CD4-positive, alpha-beta T cell (primary cell): ENCODE data around the gene NDP. TPM values are rescaled to one million over a fixed set of nuclear protein-coding genes. Genes with fewer than 3 reads are reported as not detected.
A peak's percentile ranks its signal among the peaks of the same experiment; 100 is the strongest.

Source experiments
- ATAC-seq: fragments of 200-7000 bp; cut with Tn5 transposase; one replicate; pipeline ENCODE4 v1.10.0; 2022; ENCODE audit warnings: mild to moderate bottlenecking; ENCODE audit not compliant: poor library complexity
- CTCF ChIA-PET: fragments of 350-600 bp; sonication (Branson Sonifier 250); formaldehyde crosslinking; loops from one replicate; lab custom pipeline; 2021; ENCODE audit warnings: antibody characterized with exemption, inconsistent platforms; lab: Charles Lee
- POLR2A ChIA-PET: fragments of 350-600 bp; sonication (Branson Sonifier 250); formaldehyde crosslinking; loops from one replicate; lab custom pipeline; 2021; ENCODE audit warnings: antibody characterized with exemption, inconsistent platforms; lab: Charles Lee
- DNase-seq, 14 experiments: peaks; one replicate each; pipeline ENCODE4 v3.0.0-alpha.2; 2013 to 2020; ENCODE audit warnings: mixed read lengths in 2 of 14
- H3K27ac ChIP-seq, 2 donors: one replicate each; pipeline versions ENCODE4 v1.5.1 to v1.7.0; 2013; ENCODE audit warnings: low read length in 2 of 2, low read depth in 1 of 2, mild to moderate bottlenecking in 1 of 2
- H3K27me3 ChIP-seq, 2 experiments: 1 replicate in 1 of 2; 2 replicates in 1 of 2; pipeline versions ENCODE4 v1.6.1 to v1.7.0; 2013; ENCODE audit warnings: low read length in 2 of 2, control low read depth in 1 of 2, mild to moderate bottlenecking in 1 of 2, moderate library complexity in 1 of 2; ENCODE audit not compliant: insufficient read depth in 2 of 2, control insufficient read depth in 1 of 2
- H3K36me3 ChIP-seq: one replicate; pipeline ENCODE4 v1.6.1; 2013; ENCODE audit warnings: low read length, control low read depth; ENCODE audit not compliant: insufficient read depth
- H3K4me1 ChIP-seq: one replicate; pipeline ENCODE4 v1.6.1; 2013; ENCODE audit warnings: low read length, control low read depth; ENCODE audit not compliant: insufficient read depth
- H3K4me3 ChIP-seq: one replicate; pipeline ENCODE4 v1.5.1; 2013; ENCODE audit warnings: mild to moderate bottlenecking, low read length, moderate library complexity
- H3K9me3 ChIP-seq, 2 experiments: 1 replicate in 1 of 2; 2 replicates in 1 of 2; pipeline versions ENCODE4 v1.6.1 to v1.7.0; 2013; ENCODE audit warnings: low read length in 2 of 2, mild to moderate bottlenecking in 2 of 2, control low read depth in 1 of 2, moderate library complexity in 1 of 2; ENCODE audit not compliant: control insufficient read depth in 1 of 2, insufficient read depth in 1 of 2
- H3K27ac Mint-ChIP-seq: one replicate; pipeline ENCODE4 v1.8.0; 2020; ENCODE audit warnings: mixed read lengths
- H3K27me3 Mint-ChIP-seq: one replicate; pipeline ENCODE4 v1.8.0; 2021; ENCODE audit warnings: mixed read lengths
- H3K36me3 Mint-ChIP-seq: one replicate; pipeline ENCODE4 v1.8.0; 2021; ENCODE audit warnings: low read depth, mixed read lengths
- H3K4me1 Mint-ChIP-seq: one replicate; pipeline ENCODE4 v1.8.0; 2021; ENCODE audit warnings: low read depth, mixed read lengths
- H3K4me3 Mint-ChIP-seq: one replicate; pipeline ENCODE4 v1.8.0; 2020; ENCODE audit warnings: mild to moderate bottlenecking, mixed read lengths
- H3K9me3 Mint-ChIP-seq: one replicate; pipeline ENCODE4 v1.8.0; 2020; ENCODE audit warnings: mixed read lengths
- CTCF ChIP-seq: fragments of 200-600 bp; IDR thresholded peaks from one replicate; pipeline ENCODE4 v1.8.0; 2022; ENCODE audit warnings: antibody characterized with exemption, mild to moderate bottlenecking
- intact Hi-C, 2 experiments: fragments of 100-400 bp; cut with DNase I in 1 of 2; cut with micrococcal nuclease in 1 of 2; formaldehyde crosslinking; loops; one replicate each; pipeline versions ENCODE4 v1.15.1 to v1.9.0; 2023 to 2025; cut with DNase I, micrococcal nuclease
- total RNA-seq, 174 experiments: library from RNA in 2 of 174; stranded (reverse) in 2 of 174; gene quantifications; one replicate each; pipeline ENCODE4 v1.2.3 and lab custom pipeline; 2021 to 2026

Gene NDP
- total RNA-seq, 2 experiments from 2014 or later = not detected

- Histone ChIP-seq H3K27me3 (no peaks in the 10 kb centered on the region), H3K4me3 (no peak overlapping the region), H3K4me1 (peaks cover 5% of the 10 kb centered on the region), H3K27ac (no peak overlapping the region), H3K36me3 (no peaks in the 10 kb centered on the region), H3K9me3 (no peaks in the 10 kb centered on the region)
- Mint-ChIP-seq H3K36me3 (no peaks in the 10 kb centered on the region), H3K27me3 (no peaks in the 10 kb centered on the region), H3K27ac (no peak overlapping the region), H3K4me1 (peaks cover 9% of the 10 kb centered on the region), H3K4me3 (no peak overlapping the region), H3K9me3 (no peaks in the 10 kb centered on the region)
- DNase-seq (peak in 6 of 14 experiments; percentile 1 to 73 (median 36)), ATAC-seq (peak; percentile 49)
- ChIA-PET CTCF (interaction anchor here (1.5 kb wide), 1 partner anchor 531 kb away, joined by 3 read pairs; no protein-coding TSS in a partner anchor), POLR2A (no interaction called here)
- TF ChIP-seq CTCF = no peak
- intact Hi-C loops = no loop called here
Observed at GRCh38 chrX:44012484-44013096, 39.4 kb upstream of the NDP start.

GRCh38 chrX:44011506-44011905, 38.3 kb upstream of the NDP start:
- Mint-ChIP-seq H3K4me1 (peaks cover 9% of the 10 kb centered on the region), H3K27me3 (no peaks in the 10 kb centered on the region), H3K27ac (no peak overlapping the region), H3K36me3 (no peaks in the 10 kb centered on the region), H3K4me3 (no peak overlapping the region), H3K9me3 (no peaks in the 10 kb centered on the region)
- ChIA-PET CTCF (no interaction called here), POLR2A (no interaction called here)
- H3K27ac ChIP-seq = no peak overlapping the region
- no peaks in the 10 kb centered on the region for H3K36me3 ChIP-seq
- H3K27me3 ChIP-seq = no peaks in the 10 kb centered on the region
- no peaks in the 10 kb centered on the region for H3K9me3 ChIP-seq
- intact Hi-C loops = no loop called here
- peaks cover 5% of the 10 kb centered on the region for H3K4me1 ChIP-seq
- no peak overlapping the region for H3K4me3 ChIP-seq
- no peak for TF ChIP-seq CTCF
- ATAC-seq = no peak
- DNase-seq = peak in 1 of 14 experiments; percentile 3

- no peaks in the 10 kb centered on the region for H3K36me3 Mint-ChIP-seq
- H3K27me3 Mint-ChIP-seq = no peaks in the 10 kb centered on the region
- ATAC-seq (no peak), DNase-seq (no peak)
- TF ChIP-seq CTCF = no peak
- intact Hi-C loops = no loop called here
- H3K27me3 ChIP-seq = no peaks in the 10 kb centered on the region
- no peak overlapping the region for H3K4me3 Mint-ChIP-seq
- H3K4me1 Mint-ChIP-seq = peaks cover 9% of the 10 kb centered on the region
- H3K9me3 Mint-ChIP-seq = no peaks in the 10 kb centered on the region
- ChIA-PET CTCF (no interaction called here), POLR2A (no interaction called here)
- no peak overlapping the region for H3K4me3 ChIP-seq
- H3K27ac Mint-ChIP-seq = no peak overlapping the region
- H3K36me3 ChIP-seq = no peaks in the 10 kb centered on the region
- H3K9me3 ChIP-seq = no peaks in the 10 kb centered on the region
- H3K27ac ChIP-seq = no peak overlapping the region
- H3K4me1 ChIP-seq = peaks cover 5% of the 10 kb centered on the region
Observed at GRCh38 chrX:44010626-44011025, 37.4 kb upstream of the NDP start.
